ENCODE results near the gene SLC13A1. TPM values are rescaled to one million over a fixed set of nuclear protein-coding genes. Genes with fewer than 3 reads are reported as not detected.

The SLC13A1 gene
- total and polyA plus RNA-seq, 8 donors, result 0.18 TPM; not detected in 7

GRCh38 chr7:123115331-123115730, 84.4 kb downstream of the SLC13A1 start:
- intact Hi-C loops (cut with DNase I; ENCODE audit: low total_unique reads), result no loop called here
- 78 to 84% (median 83%) methylated on average over 3 of the region's 3 CpGs for WGBS, 5 donors
- no peaks in the 10 kb centered on the region for H3K36me3 ChIP-seq
- peaks cover 0 to 6% (median 0%) of the 10 kb centered on the region in 4 donors for H3K4me1 ChIP-seq
- TF ChIP-seq POLR2A (IDR thresholded peaks at IDR 0.05) (no peak), EP300 (IDR thresholded peaks at IDR 0.05) (no peak), POLR2AphosphoS5 (IDR thresholded peaks at IDR 0.05) (no peak), CTCF (IDR thresholded peaks at IDR 0.05) (no peak)
- no peak overlapping the region for H3K4me3 ChIP-seq
- DNase-seq, result no peak
- H3K27me3 ChIP-seq, result no peaks in the 10 kb centered on the region
- H3K27ac ChIP-seq, result no peak overlapping the region
- no peaks in the 10 kb centered on the region for H3K9me3 ChIP-seq

GRCh38 chr7:123114288-123114687, 85.5 kb downstream of the SLC13A1 start:
- TF ChIP-seq CTCF (IDR thresholded peaks at IDR 0.05) (no peak), POLR2A (IDR thresholded peaks at IDR 0.05) (no peak), POLR2AphosphoS5 (IDR thresholded peaks at IDR 0.05) (no peak), EP300 (IDR thresholded peaks at IDR 0.05) (no peak)
- Histone ChIP-seq H3K9me3 (no peaks in the 10 kb centered on the region), H3K36me3 (no peaks in the 10 kb centered on the region), H3K4me3 (no peak overlapping the region), H3K4me1 (peaks cover 0 to 6% (median 0%) of the 10 kb centered on the region in 4 donors), H3K27ac (no peak overlapping the region), H3K27me3 (no peaks in the 10 kb centered on the region)
- intact Hi-C loops (cut with DNase I; ENCODE audit: low total_unique reads), result no loop called here
- 80 to 91% (median 87%) methylated on average over 2 of the region's 2 CpGs for WGBS, 5 donors
- DNase-seq, result no peak

- no peak for TF ChIP-seq POLR2A (IDR thresholded peaks at IDR 0.05)
- no peak for DNase-seq
- Histone ChIP-seq H3K4me3 (no peak overlapping the region), H3K27ac (no peak overlapping the region), H3K27me3 (no peaks in the 10 kb centered on the region), H3K36me3 (no peaks in the 10 kb centered on the region), H3K4me1 (peaks cover 0 to 6% (median 0%) of the 10 kb centered on the region in 4 donors), H3K9me3 (peaks cover 0 to 5% (median 0%) of the 10 kb centered on the region in 4 donors)
- intact Hi-C loops (cut with DNase I; ENCODE audit: low total_unique reads), result no loop called here
- WGBS, 5 donors, result 74 to 94% (median 80%) methylated on average over 1 of the region's 1 CpG
Observed at GRCh38 chr7:123112833-123113232, 86.9 kb downstream of the SLC13A1 start.

GRCh38 chr7:123099712-123100111, 100.1 kb downstream of the SLC13A1 start:
- no peaks in the 10 kb centered on the region for H3K4me1 ChIP-seq
- H3K36me3 ChIP-seq, result no peaks in the 10 kb centered on the region
- no peak overlapping the region for H3K4me3 ChIP-seq
- DNase-seq, result no peak
- TF ChIP-seq CTCF (IDR thresholded peaks at IDR 0.05), result no peak
- no peak for TF ChIP-seq POLR2A (IDR thresholded peaks at IDR 0.05)
- no peak for TF ChIP-seq POLR2AphosphoS5 (IDR thresholded peaks at IDR 0.05)
- no peak for TF ChIP-seq EP300 (IDR thresholded peaks at IDR 0.05)
- 58 to 77% (median 61%) methylated on average over 2 of the region's 2 CpGs for WGBS, 5 donors
- no peak overlapping the region for H3K27ac ChIP-seq
- intact Hi-C loops (cut with DNase I; ENCODE audit: low total_unique reads), result no loop called here
- no peaks in the 10 kb centered on the region for H3K9me3 ChIP-seq
- H3K27me3 ChIP-seq, result no peaks in the 10 kb centered on the region

- Histone ChIP-seq H3K36me3 (no peaks in the 10 kb centered on the region), H3K4me3 (no peak overlapping the region), H3K27ac (no peak overlapping the region), H3K27me3 (no peaks in the 10 kb centered on the region), H3K9me3 (no peaks in the 10 kb centered on the region), H3K4me1 (no peaks in the 10 kb centered on the region)
- TF ChIP-seq EP300 (IDR thresholded peaks at IDR 0.05) (no peak), CTCF (IDR thresholded peaks at IDR 0.05) (no peak), POLR2A (IDR thresholded peaks at IDR 0.05) (no peak), POLR2AphosphoS5 (IDR thresholded peaks at IDR 0.05) (no peak)
- 82 to 100% (median 84%) methylated on average over 1 of the region's 1 CpG for WGBS, 5 donors
- intact Hi-C loops (cut with DNase I; ENCODE audit: low total_unique reads), result no loop called here
- no peak for DNase-seq
Observed at GRCh38 chr7:123096976-123097375, 102.8 kb downstream of the SLC13A1 start.
